Fibroblast of lung (primary cell): ENCODE measurements around the gene KRTAP10-5. TPM values are rescaled to one million over a fixed set of nuclear protein-coding genes. Genes with fewer than 3 reads are reported as not detected.

Experiments used
- DNase-seq, 2 donors: peaks; one replicate each; pipeline versions ENCODE4 v3.0.0 to v3.0.0-alpha.2; 2010; ENCODE audit warnings: low read depth in 2 of 2
- H2AFZ ChIP-seq: 2 replicates; pipeline ENCODE4 v1.5.1; 2012; ENCODE audit warnings: low read length, control low read depth, inconsistent platforms
- H3K27ac ChIP-seq: 2 replicates; pipeline ENCODE4 v1.5.1; 2011; ENCODE audit warnings: low read length, control low read depth; ENCODE audit not compliant: insufficient read depth
- H3K27me3 ChIP-seq: 2 replicates; pipeline ENCODE4 v1.5.1; 2011; ENCODE audit warnings: mild to moderate bottlenecking, low read length; ENCODE audit not compliant: control insufficient read depth, insufficient read depth
- H3K36me3 ChIP-seq: 2 replicates; pipeline ENCODE4 v1.5.1; 2011; ENCODE audit warnings: low read length; ENCODE audit not compliant: control insufficient read depth, insufficient read depth
- H3K4me1 ChIP-seq: 2 replicates; pipeline ENCODE4 v1.5.1; 2011; ENCODE audit warnings: low read length; ENCODE audit not compliant: control insufficient read depth, insufficient read depth; ENCODE audit errors: extremely low read depth
- H3K4me2 ChIP-seq: 2 replicates; pipeline ENCODE4 v1.5.1; 2011; ENCODE audit warnings: low read length, control low read depth; ENCODE audit not compliant: insufficient read depth; ENCODE audit errors: extremely low read depth
- H3K4me3 ChIP-seq, 4 experiments: fragments of 200-600 bp in 1 of 4; sonication (generic) in 1 of 4; replicated peaks in 1 of 4; 2 replicates each; pipeline ENCODE4 v1.5.1; 2011 to 2016; ENCODE audit warnings: low read length in 4 of 4, low read depth in 3 of 4, mild to moderate bottlenecking in 3 of 4, control low read depth in 2 of 4, inconsistent platforms in 1 of 4, mixed read lengths in 1 of 4; ENCODE audit not compliant: insufficient read depth in 1 of 4; ENCODE audit errors: control extremely low read depth in 1 of 4
- H3K79me2 ChIP-seq: 2 replicates; pipeline ENCODE4 v1.5.1; 2012; ENCODE audit warnings: mild to moderate bottlenecking, low read length, inconsistent platforms; ENCODE audit not compliant: control insufficient read depth, insufficient read depth
- H3K9ac ChIP-seq: 2 replicates; pipeline ENCODE4 v1.5.1; 2011; ENCODE audit warnings: mild to moderate bottlenecking, low read length, control low read depth; ENCODE audit not compliant: insufficient read depth
- H3K9me3 ChIP-seq: 2 replicates; pipeline ENCODE4 v1.5.1; 2012; ENCODE audit warnings: low read depth, low read length; ENCODE audit not compliant: control insufficient read depth, insufficient read depth
- H4K20me1 ChIP-seq: 2 replicates; pipeline ENCODE4 v1.5.1; 2011; ENCODE audit warnings: low read length; ENCODE audit not compliant: control insufficient read depth, insufficient read depth; ENCODE audit errors: extremely low read depth
- CTCF ChIP-seq, 2 donors: IDR thresholded peaks in 1 of 2; conservative IDR thresholded peaks in 1 of 2; 1 replicate in 1 of 2; 2 replicates in 1 of 2; pipeline ENCODE4 v1.5.1; 2011 to 2012; ENCODE audit warnings: low read length in 2 of 2, control low read depth in 1 of 2, inconsistent platforms in 1 of 2, low read depth in 1 of 2, mild to moderate bottlenecking in 1 of 2
- EZH2 ChIP-seq: IDR thresholded peaks from 2 replicates; pipeline ENCODE4 v1.5.1; 2012; ENCODE audit warnings: low read length, control low read depth, mild to moderate bottlenecking; ENCODE audit errors: missing control alignments
- polyA plus RNA-seq, 2 donors: library from polyadenylated mRNA; depleted of rRNA in 1 of 2; stranded (reverse) in 1 of 2; unstranded in 1 of 2; fragments of >200 nt; gene quantifications; 2 replicates each; pipeline ENCODE4 v1.2.1, GENCODE V29; 2011 to 2012; ENCODE audit warnings: missing spikeins in 1 of 2
- total RNA-seq: library from RNA; depleted of rRNA; stranded (reverse); fragments of >200 nt; gene quantifications from 2 replicates; pipeline ENCODE4 v1.2.1, GENCODE V29; 2014

The KRTAP10-5 gene
- total and polyA plus RNA-seq, 2 donors (not counting 1 experiment from before 2014, with no cell fraction given) = not detected

DNA sequence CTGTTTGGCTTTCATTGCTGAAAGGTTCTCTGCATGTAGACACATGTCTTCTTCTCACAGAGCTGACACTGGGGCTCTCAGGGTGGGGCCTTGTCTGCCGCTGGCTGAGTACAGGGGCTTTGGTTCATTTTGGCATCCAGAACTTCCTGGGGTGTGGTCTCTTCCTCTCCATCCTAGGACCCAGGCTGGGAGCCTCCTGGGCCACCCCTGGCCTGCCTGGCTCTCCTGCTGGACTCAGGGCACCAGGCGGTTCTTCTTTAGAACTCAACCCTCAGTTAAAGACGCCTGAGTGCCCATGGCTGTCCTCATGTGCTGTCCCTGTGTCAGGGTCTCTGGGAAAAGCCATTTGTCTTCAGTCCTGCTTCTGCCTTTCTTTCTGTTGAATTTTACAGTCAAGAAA, 5.5 kb upstream of the KRTAP10-5 start:
- DNase-seq = no peak
- Histone ChIP-seq H3K4me2 (no peak overlapping the region), H2AFZ (no peak overlapping the region), H3K36me3 (no peaks in the 10 kb centered on the region), H3K27me3 (no peaks in the 10 kb centered on the region), H3K79me2 (no peaks in the 10 kb centered on the region), H3K9ac (no peak overlapping the region), H3K9me3 (no peaks in the 10 kb centered on the region), H3K27ac (no peak overlapping the region), H3K4me1 (no peaks in the 10 kb centered on the region), H4K20me1 (no peaks in the 10 kb centered on the region), H3K4me3 (no peak overlapping the region)
- TF ChIP-seq CTCF (conservative IDR thresholded peaks at IDR 0.05 in 1 of 2, IDR thresholded peaks at IDR 0.05 in 1 of 2; ENCODE audit: low read depth in 1 of 2, low read length in 2 of 2) (no peak), EZH2 (no peak)

GRCh38 chr21:44583800-44584147, 3.4 kb upstream of the KRTAP10-5 start:
- Histone ChIP-seq H3K4me2 (no peak overlapping the region), H3K79me2 (no peaks in the 10 kb centered on the region), H3K9me3 (no peaks in the 10 kb centered on the region), H4K20me1 (no peaks in the 10 kb centered on the region), H3K27me3 (no peaks in the 10 kb centered on the region), H2AFZ (no peak overlapping the region), H3K4me1 (no peaks in the 10 kb centered on the region), H3K27ac (no peak overlapping the region), H3K36me3 (no peaks in the 10 kb centered on the region), H3K9ac (no peak overlapping the region), H3K4me3 (no peak overlapping the region)
- DNase-seq = no peak
- TF ChIP-seq CTCF (conservative IDR thresholded peaks at IDR 0.05 in 1 of 2, IDR thresholded peaks at IDR 0.05 in 1 of 2; ENCODE audit: low read depth in 1 of 2, low read length in 2 of 2) (no peak), EZH2 (no peak)

DNA sequence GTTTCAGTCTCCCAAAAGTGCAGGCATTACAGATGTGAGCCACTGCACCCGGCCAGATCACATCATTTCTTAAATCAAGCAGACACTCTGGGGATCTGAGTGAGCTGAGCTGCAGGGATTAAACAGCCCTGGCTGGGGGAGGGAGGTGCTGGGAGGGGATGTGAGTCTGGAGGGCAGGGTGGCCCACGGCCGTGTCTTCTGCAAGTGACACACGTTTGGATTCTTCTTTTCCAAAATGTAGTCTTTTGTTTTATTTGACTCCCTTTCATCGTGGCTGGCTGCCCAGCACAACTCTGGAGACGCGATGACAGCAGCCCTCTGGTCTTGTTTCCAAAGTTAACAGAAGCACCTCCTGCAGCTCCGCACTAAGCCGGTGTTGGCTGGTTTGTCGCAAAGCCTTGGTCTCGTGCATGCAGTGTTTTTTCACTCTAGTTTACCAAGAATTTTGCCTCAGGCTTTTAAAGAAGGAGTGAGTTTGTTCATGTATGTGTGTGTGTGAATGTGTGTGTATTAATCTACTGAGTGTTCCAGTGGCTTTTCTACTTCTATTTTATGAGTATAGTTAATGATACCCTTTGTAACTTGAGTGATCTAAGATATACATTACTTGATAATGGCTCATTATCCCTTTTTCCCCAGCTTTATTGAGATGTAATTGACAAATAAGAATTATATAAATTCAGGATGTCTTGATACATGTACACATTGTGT, 2.8 kb upstream of the KRTAP10-5 start:
- H3K4me3 ChIP-seq = no peak overlapping the region
- no peaks in the 10 kb centered on the region for H3K9me3 ChIP-seq
- H3K79me2 ChIP-seq = no peaks in the 10 kb centered on the region
- no peak for TF ChIP-seq CTCF (conservative IDR thresholded peaks at IDR 0.05 in 1 of 2, IDR thresholded peaks at IDR 0.05 in 1 of 2; ENCODE audit: low read depth in 1 of 2, low read length in 2 of 2)
- TF ChIP-seq EZH2 = no peak
- no peak overlapping the region for H2AFZ ChIP-seq
- H3K36me3 ChIP-seq = no peaks in the 10 kb centered on the region
- H4K20me1 ChIP-seq = no peaks in the 10 kb centered on the region
- DNase-seq = no peak
- H3K4me1 ChIP-seq = no peaks in the 10 kb centered on the region
- H3K27ac ChIP-seq = no peak overlapping the region
- no peak overlapping the region for H3K4me2 ChIP-seq
- no peak overlapping the region for H3K9ac ChIP-seq
- no peaks in the 10 kb centered on the region for H3K27me3 ChIP-seq
